ENCODE data around the gene MAPK4.

The MAPK4 gene

GRCh38 chr18:50722311-50722710 lies 162.4 kb downstream of the MAPK4 start:
- DNase-seq, result peak in 1 of 2 experiments; percentile 38

DNA sequence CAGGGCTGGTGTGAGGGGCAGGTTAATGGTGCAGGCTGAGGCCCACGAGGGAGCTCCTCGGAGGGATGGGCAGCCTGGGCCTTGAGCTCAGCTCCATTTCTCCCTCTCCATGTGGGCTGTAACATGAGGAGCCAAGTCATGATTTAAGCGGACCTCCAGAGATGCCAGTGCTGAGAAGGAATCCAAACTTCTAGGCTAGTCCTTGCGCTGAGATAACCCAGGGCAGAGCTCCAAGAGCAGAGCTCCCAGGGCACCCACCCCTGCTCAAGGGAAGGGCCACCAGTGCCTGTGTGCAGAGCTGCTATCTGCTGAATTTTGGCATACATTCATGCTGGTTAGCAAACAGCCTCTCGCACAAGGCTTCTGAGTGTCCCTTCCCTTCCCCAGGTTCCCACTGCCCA lies 164.9 kb downstream of the MAPK4 start:
- no peak for DNase-seq

- DNase-seq, result peak; percentile 49 to 87
These were observed 167.2 kb downstream of the MAPK4 start for GRCh38 chr18:50726960-50727589.

DNA sequence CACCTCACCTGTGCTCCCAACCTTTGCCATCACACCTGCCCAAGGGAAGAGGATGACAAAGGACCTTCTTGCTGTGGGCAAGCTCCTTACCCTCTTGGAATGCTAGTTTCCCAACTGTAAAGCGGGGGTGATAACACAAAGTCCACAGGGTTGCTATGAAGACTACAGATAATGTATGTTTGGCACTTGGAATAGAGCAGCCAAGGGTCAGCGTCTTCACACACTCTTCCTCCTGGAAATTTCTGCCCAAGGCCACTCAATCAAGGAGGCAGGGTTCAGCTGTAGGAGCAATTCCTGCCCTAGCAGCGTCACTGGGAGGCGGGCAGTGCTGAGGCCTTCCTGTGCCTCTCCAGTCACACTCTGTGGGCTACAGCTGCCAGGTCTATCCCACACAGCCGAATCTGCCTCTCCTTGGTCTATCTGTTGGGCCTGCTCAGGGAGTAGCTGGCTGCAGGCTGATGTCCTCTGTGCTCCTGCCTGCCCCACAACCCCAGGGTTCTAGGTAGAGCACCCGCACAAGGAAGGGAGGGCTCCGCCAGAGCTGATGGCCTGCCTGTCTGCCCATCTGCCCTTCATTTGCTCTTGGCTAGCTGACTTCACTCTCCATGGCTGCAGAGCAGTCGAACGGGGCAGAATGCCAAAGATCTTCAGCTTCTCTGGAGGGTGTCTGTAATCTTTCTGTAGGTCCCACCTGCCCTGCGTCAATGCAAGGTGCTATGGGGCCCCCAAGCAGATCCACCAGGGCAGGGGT lies 168.0 kb downstream of the MAPK4 start:
- DNase-seq, result peak; percentile 17 to 64

GRCh38 chr18:50729376-50729775 lies 169.5 kb downstream of the MAPK4 start:
- DNase-seq, result no peak

- DNase-seq, result peak in 1 of 2 experiments; percentile 21
These were observed 170.1 kb downstream of the MAPK4 start for GRCh38 chr18:50729986-50730385.

- no peak for DNase-seq
These were observed 174.5 kb downstream of the MAPK4 start for GRCh38 chr18:50734342-50734741.

DNA sequence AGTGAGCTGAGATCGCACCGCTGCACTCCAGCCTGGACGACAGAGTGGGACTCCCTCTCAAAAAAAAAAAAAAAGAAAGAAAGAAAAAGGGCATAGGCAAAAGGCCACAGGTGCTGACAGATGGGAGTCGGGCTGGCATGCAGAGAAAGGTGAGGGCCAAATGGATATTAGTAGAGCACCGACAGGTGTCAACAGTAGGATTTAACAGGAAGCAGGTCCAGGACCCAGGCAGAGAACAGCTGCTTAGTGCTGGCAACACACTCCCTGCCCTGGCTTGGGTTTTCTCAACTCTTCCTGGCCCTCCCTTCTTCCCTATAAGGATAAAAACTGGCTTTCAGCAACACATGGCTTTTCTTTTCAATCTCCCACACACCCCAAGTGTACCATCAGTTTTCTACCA lies 175.0 kb downstream of the MAPK4 start:
- no peak for DNase-seq

DNA sequence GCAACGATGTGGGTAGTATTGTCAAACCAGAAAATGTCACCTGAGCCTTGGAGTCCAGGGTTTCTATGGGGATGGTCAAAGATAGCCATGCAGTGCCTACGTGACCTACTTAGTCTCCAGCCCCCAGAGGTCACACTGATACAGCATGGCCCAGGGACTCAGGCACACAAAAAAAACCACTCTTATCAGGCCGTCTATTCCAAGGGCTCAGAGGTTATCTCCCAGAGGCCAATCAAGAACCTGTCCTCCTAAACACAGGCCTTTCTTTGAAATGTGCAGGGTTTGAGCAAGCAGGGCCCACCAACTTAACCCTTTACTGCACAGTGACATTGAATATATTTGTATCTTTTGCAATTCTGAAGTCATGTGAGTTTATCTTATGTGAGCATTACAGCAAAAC lies 177.2 kb downstream of the MAPK4 start:
- no peak for DNase-seq

GRCh38 chr18:50738098-50738757 lies 178.3 kb downstream of the MAPK4 start:
- no peak for DNase-seq

DNA sequence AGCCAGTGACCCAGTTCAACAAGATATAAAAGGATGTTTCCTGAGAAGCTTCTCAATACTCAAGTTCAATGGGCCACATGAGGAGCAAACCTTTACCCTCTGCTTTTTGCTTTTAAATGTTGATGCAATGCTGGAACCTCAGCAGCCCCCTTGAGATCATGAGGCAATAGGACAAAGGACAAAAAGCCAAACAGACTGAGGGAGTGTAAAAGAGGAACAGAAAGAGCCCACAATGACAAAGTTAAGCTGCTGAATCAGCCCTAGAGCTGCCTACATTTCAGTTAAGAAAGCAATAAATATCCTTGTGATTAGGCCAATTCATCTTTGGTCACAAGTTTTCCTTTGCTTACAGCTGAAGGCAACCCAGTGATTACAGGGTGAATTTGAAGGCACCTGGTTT lies 183.1 kb downstream of the MAPK4 start:
- no peak for DNase-seq

DNA sequence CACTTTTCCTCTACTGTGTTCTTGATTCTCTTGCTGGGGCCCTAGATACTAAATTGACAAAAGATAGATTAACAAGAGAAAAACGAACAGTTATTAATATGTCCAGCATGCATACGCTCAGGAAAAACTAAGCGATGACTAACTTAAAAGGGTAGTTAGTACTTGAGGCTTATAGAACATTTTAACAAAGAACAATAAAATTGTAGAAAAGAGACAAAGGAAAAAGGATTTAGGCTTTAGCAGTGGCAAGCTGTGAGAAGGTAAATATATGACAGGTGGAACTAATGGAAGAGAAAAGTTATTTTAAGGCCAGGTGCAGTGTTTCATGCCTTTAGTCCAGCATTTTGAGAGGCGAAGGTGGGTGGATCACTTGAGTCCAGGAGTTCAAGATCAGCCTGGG lies 184.4 kb downstream of the MAPK4 start:
- DNase-seq, result no peak

DNA sequence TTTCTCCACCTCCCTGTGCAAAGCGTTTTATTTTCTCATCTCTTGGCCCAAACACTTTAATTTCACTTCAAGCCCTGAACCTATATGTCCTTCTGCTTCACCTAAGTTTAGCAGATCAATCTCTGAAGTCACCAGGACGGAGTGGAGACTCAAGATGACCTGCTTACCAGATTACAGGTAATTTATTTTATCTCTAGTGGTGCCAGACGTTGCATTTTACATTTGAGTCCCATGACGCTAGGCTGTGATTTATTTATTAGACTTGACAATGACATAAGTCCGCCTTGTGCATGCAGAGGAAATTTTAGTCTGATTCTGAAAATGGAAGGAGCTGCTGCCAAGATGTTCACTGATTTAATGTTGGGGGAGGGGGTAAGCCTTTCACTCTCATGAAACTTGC lies 186.1 kb downstream of the MAPK4 start:
- DNase-seq, result no peak

GRCh38 chr18:50747849-50748242 lies 188.0 kb downstream of the MAPK4 start:
- DNase-seq, result no peak

DNA sequence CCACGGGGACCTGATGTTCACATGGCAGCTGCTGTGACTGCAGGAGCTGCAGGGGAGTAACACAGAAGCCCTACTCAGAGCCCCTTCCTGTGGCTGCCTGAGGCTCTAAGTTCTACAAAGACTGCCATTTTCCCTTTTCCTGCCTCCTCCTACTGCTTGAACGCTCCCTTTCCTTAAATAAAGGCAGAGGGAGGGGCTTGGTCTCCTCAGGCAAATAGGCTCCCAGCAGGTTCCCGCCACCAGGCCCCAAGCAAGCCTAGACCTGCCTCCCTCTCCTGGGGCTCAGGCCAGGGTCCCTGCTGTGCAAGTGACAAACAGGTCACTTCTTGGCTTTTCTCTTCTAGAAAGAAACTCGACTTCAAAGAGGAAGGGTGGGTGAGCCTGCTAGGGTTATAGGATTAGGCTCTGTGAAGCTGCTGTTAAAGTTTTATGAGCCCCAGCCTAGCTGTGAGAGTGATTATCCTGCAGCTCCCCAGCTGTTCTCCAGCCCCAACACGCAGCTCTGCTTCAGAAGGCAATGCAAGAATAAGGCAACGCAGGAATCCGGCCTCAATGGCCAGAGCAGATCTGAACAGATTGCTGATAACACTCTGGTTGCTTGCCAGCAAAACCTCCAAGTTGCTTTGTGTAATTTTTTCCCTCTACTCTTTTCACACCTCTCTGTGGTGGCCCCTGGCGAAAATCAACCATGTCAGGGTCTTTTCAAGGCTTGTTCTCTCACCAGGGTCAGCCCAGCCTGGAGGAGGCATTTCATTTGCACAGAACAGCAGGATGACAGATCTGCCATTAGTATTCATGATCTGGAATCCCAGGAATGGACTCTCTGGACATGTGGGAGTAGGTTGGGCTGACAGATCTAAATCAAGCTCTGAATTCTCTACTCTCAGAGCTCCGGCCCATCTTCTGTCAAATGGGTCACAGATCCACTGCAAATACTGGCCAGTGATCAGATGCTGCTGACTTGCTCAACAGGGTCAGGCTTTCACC lies 188.6 kb downstream of the MAPK4 start:
- DNase-seq, result peak; percentile 91 to 96

DNA sequence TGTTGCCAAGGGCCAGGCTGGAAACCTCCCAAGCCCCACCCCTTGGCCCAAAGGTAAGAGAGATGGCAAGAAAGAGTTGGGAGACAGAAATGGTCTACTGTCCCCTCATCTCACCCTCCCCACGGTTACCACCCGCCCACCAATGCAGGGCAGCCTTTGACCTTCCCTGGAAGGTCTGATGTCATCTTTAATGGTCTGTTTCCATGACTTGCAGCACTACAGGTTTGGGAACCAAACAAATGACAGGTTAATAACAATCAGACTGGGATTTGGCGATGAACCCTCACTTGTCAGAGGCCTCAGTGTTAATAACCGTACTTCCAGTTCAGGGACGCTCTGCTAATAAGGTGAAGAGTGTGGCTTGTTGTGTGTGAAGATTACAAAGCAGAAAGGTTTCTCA lies 189.5 kb downstream of the MAPK4 start:
- DNase-seq, result no peak

GRCh38 chr18:50749945-50750344 lies 190.1 kb downstream of the MAPK4 start:
- DNase-seq, result peak; percentile 12 to 60

DNA sequence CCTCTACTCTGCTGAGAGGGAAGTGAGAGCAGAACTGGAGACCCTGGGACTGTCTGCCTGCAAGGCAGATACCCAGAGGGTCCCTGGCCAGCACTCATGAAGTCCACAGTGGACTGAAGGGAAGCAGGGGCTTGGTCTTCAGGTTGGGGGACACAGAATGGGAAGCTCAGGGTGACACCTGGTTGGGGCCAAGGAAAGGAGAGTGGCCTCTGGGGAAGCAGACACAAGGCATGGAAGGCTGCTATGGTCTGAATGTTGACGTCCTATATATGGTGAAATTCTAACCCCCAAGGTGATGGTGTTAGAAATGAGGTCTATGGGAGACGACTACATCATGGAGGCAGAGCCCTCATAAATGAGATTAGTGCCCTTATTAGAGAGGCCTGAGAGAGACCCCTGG lies 190.7 kb downstream of the MAPK4 start:
- DNase-seq, result no peak

GRCh38 chr18:50751490-50751889 lies 191.6 kb downstream of the MAPK4 start:
- DNase-seq, result peak; percentile 75 to 91

DNA sequence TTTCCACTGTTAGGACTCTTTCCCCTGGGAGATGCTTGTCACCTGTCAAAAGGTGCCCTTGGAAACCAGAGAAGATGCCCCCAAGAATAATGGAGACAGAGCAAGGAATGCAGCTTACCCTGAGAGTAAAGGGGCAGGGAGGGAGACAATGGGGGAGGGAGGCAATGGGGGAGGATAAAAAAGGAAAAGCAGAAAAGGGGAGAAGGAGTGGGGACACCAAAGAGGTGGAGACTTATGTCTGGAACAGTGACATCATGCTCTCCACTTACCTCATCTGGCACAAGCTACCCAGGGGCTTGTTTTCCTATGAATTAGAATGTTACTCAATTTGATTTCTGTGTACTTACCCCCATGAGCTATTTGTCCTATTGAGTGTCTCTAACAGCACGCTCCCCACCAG lies 192.1 kb downstream of the MAPK4 start:
- DNase-seq, result no peak

GRCh38 chr18:50753311-50753710 lies 193.4 kb downstream of the MAPK4 start:
- DNase-seq, result no peak

GRCh38 chr18:50754297-50754696 lies 194.4 kb downstream of the MAPK4 start:
- no peak for DNase-seq

- no peak for DNase-seq
These were observed 197.5 kb downstream of the MAPK4 start for GRCh38 chr18:50757358-50757757.
